Mucosa of descending colon (tissue), 3 donors: ENCODE data around the gene XRRA1. TPM values are rescaled to one million over a fixed set of nuclear protein-coding genes. Genes with fewer than 3 reads are reported as not detected.

ENCODE experiments used
- ATAC-seq: fragments of 200-7000 bp; cut with Tn5 transposase; one replicate; pipeline ENCODE4 v1.9.1; 2020; ENCODE audit warnings: mild to moderate bottlenecking, moderate library complexity
- DNase-seq, 3 donors: peaks; one replicate each; pipeline ENCODE4 v3.0.0-alpha.2; 2020
- H3K36me3 ChIP-seq: fragments of 200-600 bp; one replicate; pipeline ENCODE4 v1.8.0; 2021; ENCODE audit warnings: low read depth, mild to moderate bottlenecking
- H3K4me1 ChIP-seq: fragments of 200-600 bp; one replicate; pipeline ENCODE4 v1.8.0; 2021; ENCODE audit warnings: low read depth, mild to moderate bottlenecking
- H3K4me3 ChIP-seq: fragments of 200-600 bp; one replicate; pipeline ENCODE4 v1.8.0; 2021; ENCODE audit warnings: mild to moderate bottlenecking
- H3K9me3 ChIP-seq: fragments of 200-600 bp; one replicate; pipeline ENCODE4 v1.8.0; 2021; ENCODE audit warnings: mild to moderate bottlenecking
- intact Hi-C, 2 donors: fragments of 100-400 bp; cut with DNase I in 1 of 2; cut with micrococcal nuclease in 1 of 2; formaldehyde crosslinking; loops; one replicate each; pipeline versions ENCODE4 v1.11.0 to v1.11.1; 2022; cut with DNase I, micrococcal nuclease
- total RNA-seq, 3 donors: library from RNA; stranded (reverse); fragmentation: NEBNext Ultra II Directional in 2 of 3; extraction: Animal tissue kit (Norgen Biotek cat#: 25700) in 2 of 3; gene quantifications; one replicate each; pipeline versions ENCODE4 v1.2.1 to v1.2.4, GENCODE V29; 2021 to 2023
- TF ChIP-seq, protein P1 (sequence below): fragments of 200-600 bp; IDR thresholded peaks from one replicate; pipeline ENCODE4 v1.8.0; 2022; ENCODE audit warnings: antibody characterized with exemption, mild to moderate bottlenecking
- donor health status: DM: no; HTN: no; CAD: no; lungs with moderate emphysema.
- donor health status: DM: no; HTN: no; CAD: no.
- donor health status: DM: no; HTN: yes; CAD: no.

XRRA1 gene
- total RNA-seq, 3 donors from 2014 or later = 6.7 to 35.9 (median 29.6) TPM

DNA sequence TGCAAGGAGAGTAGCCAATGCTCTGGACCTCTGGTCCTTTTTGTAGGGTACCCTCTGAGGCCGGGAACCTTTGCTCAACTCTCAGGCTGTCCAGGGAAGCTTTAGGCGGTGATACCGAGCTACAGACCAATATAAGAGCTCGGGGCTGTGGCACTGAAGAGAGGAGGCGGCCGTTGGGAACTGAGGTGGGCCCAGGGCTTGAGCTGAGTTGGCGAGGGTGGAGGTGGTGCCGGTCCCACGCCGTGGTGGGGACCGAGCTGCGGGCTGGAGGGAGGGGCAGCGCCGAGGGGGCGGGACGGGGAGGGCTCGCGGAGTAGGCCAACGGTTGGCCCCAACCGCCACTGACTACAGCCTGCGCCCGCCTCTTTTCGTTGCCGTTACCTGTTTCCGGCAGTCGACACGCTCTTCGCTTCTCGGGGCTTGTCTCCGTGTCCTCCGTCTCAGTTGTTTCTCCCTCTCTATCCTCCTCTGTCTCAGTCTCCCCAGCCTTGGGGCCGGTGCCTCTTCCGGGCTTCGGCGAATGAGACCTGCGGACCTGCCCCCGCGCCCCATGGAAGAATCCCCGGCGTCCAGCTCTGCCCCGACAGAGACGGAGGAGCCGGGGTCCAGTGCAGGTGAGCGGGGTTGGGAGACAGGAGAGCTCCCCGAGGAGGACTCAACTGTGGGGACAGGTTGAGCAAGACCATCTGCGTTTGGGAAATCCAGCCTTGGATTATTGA is 39.8 kb upstream of the XRRA1 start, which contains the start of gene NEU3:
TSS of gene NEU3 (plus strand) at position 393 of the 719 bp plus-strand sequence. CDS start at position 521, 128 bp downstream.
- Histone ChIP-seq H3K36me3 (no peaks in the 10 kb centered on the region), H3K9me3 (no peaks in the 10 kb centered on the region), H3K4me1 (peaks cover 7% of the 10 kb centered on the region), H3K4me3 (peak within 1 kb of the TSS; percentile 69)
- DNase-seq (peak; percentile 87 to 90 (median 88)), ATAC-seq (peak; percentile 98)
- TF ChIP-seq, protein P1, sequence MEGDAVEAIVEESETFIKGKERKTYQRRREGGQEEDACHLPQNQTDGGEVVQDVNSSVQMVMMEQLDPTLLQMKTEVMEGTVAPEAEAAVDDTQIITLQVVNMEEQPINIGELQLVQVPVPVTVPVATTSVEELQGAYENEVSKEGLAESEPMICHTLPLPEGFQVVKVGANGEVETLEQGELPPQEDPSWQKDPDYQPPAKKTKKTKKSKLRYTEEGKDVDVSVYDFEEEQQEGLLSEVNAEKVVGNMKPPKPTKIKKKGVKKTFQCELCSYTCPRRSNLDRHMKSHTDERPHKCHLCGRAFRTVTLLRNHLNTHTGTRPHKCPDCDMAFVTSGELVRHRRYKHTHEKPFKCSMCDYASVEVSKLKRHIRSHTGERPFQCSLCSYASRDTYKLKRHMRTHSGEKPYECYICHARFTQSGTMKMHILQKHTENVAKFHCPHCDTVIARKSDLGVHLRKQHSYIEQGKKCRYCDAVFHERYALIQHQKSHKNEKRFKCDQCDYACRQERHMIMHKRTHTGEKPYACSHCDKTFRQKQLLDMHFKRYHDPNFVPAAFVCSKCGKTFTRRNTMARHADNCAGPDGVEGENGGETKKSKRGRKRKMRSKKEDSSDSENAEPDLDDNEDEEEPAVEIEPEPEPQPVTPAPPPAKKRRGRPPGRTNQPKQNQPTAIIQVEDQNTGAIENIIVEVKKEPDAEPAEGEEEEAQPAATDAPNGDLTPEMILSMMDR = no peak
- intact Hi-C loops = no loop called here

DNA sequence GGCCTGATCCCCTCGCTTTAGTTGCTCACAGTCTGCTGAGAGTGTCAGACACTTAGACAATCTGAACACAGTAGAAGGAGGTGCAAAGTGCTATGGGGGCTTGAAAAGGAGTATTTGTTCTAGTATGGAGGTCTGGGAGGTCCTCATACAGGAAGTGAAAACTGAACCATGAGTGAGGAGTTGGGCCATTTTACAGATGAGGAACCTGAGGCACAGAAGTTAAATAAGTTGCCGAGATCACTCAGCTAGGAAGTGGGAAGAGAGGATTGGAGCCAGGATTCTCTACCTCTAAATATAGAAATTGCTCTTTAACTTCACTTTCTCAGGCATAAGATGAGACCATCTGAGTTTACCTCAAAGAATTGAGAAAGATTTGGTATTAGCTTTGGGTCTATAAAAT is 35.8 kb upstream of the XRRA1 start:
- TF ChIP-seq, protein P1 = no peak
- H3K36me3 ChIP-seq = no peaks in the 10 kb centered on the region
- DNase-seq (no peak), ATAC-seq (no peak)
- peaks cover 12% of the 10 kb centered on the region for H3K4me1 ChIP-seq
- no peaks in the 10 kb centered on the region for H3K9me3 ChIP-seq
- no peak overlapping the region for H3K4me3 ChIP-seq
- intact Hi-C loops = no loop called here

DNA sequence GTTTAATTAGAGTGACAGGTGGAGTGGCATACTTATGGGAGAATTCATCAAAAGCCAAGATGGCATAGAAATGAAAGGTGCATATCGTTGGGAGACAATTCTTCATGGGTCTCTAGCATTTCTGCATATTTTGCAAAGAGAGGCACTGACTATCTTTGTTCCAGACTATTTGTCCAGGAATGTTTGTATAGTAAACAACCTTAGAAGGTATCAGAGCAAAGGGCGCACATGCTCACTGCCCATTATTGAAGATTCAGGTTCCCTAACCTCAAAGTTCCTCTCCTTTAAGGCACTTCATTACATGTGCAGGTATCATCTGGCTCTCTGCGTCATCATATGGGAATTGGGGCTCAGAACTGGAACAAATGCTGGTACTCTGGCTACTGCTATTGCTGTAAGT is 35.2 kb upstream of the XRRA1 start:
- DNase-seq (no peak), ATAC-seq (no peak)
- intact Hi-C loops = no loop called here
- H3K4me1 ChIP-seq = peaks cover 7% of the 10 kb centered on the region
- H3K36me3 ChIP-seq = no peaks in the 10 kb centered on the region
- no peak overlapping the region for H3K4me3 ChIP-seq
- TF ChIP-seq, protein P1 = no peak
- no peaks in the 10 kb centered on the region for H3K9me3 ChIP-seq

DNA sequence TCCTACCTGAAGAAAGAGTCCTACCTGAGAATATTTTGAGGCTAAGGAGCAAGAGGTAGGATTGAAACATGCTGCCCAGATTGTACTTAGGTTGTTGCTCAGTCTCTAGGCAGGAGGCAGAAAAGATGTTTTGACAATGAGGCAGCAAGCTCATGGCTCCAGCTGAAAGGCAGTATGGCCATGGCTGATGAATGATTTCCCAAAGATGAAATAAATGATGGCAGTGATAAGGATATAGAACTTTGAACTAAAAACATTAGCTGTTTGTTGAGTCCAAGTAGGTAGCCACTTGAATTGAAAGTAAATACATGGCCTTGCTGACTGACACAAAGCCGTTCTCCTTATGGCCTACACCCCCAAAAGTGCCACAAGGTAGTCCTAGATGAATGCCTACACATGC is 33.0 kb upstream of the XRRA1 start:
- TF ChIP-seq, protein P1 = no peak

DNA sequence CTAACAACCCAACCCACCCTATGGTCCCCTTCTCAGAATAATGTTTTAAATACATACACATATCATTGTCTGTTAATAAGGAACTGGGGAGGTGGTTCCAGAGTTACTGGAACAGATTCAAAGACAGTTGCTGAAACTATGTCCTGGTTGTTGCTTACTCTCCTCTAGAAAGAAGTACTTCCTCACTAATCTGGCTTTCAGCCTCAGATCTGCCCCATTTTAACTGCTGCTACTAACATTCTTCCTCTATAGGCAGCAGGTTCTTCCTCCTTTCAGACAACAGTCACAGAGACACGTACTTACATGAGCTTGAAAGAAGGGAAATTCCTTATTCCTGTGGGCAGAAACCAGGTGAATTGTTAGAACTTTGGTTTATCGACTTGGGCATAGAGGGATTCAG is 31.7 kb upstream of the XRRA1 start:
- intact Hi-C loops = no loop called here
- Histone ChIP-seq H3K36me3 (peaks cover 7% of the 10 kb centered on the region), H3K4me3 (no peak overlapping the region), H3K9me3 (no peaks in the 10 kb centered on the region), H3K4me1 (peaks cover 7% of the 10 kb centered on the region)
- TF ChIP-seq, protein P1 = no peak
- ATAC-seq (peak; percentile 24), DNase-seq (no peak)

More for the DNA sequence above, 33.0 kb upstream of the XRRA1 start:
- ATAC-seq = no peak
- DNase-seq = no peak
- no peak overlapping the region for H3K4me3 ChIP-seq
- no peaks in the 10 kb centered on the region for H3K9me3 ChIP-seq
- H3K4me1 ChIP-seq = peaks cover 7% of the 10 kb centered on the region
- intact Hi-C loops = no loop called here
- peaks cover 7% of the 10 kb centered on the region for H3K36me3 ChIP-seq
